NCI-H2227 (cell line): ENCODE data around the gene MAN2A2.

Experiments used
- DNase-seq: peaks from one replicate; lab custom pipeline; 2025; ENCODE audit not compliant: unreplicated experiment; lab: John Stamatoyannopoulos, UW

Gene MAN2A2

GRCh38 chr15:90957791-90958190 lies 54.7 kb downstream of the MAN2A2 start:
- DNase-seq, result peak; percentile 6

GRCh38 chr15:90959028-90959595 lies 56.0 kb downstream of the MAN2A2 start:
- no peak for DNase-seq

GRCh38 chr15:90959894-90960293 lies 56.8 kb downstream of the MAN2A2 start:
- DNase-seq, result no peak

GRCh38 chr15:90960298-90961091 lies 57.4 kb downstream of the MAN2A2 start:
- DNase-seq, result no peak

- DNase-seq, result no peak
These were observed 58.9 kb downstream of the MAN2A2 start for GRCh38 chr15:90962021-90962420.

- no peak for DNase-seq
These were observed 63.2 kb downstream of the MAN2A2 start for GRCh38 chr15:90966262-90966661.

GRCh38 chr15:90967206-90967605 lies 64.1 kb downstream of the MAN2A2 start:
- no peak for DNase-seq

- no peak for DNase-seq
These were observed 65.3 kb downstream of the MAN2A2 start for GRCh38 chr15:90968434-90968833.

- DNase-seq, result no peak
These were observed 67.2 kb downstream of the MAN2A2 start for GRCh38 chr15:90970274-90970673.

- DNase-seq, result no peak
These were observed 69.0 kb downstream of the MAN2A2 start for GRCh38 chr15:90972133-90972532.
